ENCODE measurements around the gene RAB3GAP1.
"Not testable (repeated sequence)": the region's sequence is repeated elsewhere in the genome, so short reads cannot be mapped to it uniquely, and the experiment has no call there.

Gene RAB3GAP1

DNA sequence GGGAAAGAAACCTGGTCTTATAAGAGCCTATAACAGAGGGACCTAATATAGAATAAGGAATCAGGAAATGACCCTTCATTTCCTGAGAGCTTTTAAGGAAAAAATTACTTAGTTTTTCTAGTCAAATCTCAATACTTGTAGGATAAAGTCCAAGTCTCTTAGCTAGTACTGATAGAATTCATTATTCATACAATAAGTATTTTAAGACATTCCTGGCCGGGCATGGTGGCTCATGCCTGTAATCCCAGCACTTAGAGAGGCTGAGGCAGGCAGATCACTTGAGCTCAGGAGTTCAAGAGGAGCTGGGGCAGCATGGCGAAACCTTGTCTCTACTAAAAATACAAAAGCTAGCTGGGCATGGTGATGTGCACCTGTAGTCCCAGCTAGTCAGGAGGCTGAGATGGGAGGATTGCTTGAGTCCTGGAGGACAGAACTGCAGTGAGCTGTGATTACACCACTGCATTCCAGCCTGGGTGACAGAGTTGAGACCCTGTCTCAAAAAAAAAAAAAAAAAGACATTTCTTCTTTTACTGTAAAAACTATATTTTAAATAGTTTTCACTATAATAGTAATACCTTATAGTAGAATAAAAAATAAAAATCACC lies 3.2 kb downstream of the RAB3GAP1 start:
- DNase-seq (ENCODE audit: low read depth in 2 of 2) = no peak

DNA sequence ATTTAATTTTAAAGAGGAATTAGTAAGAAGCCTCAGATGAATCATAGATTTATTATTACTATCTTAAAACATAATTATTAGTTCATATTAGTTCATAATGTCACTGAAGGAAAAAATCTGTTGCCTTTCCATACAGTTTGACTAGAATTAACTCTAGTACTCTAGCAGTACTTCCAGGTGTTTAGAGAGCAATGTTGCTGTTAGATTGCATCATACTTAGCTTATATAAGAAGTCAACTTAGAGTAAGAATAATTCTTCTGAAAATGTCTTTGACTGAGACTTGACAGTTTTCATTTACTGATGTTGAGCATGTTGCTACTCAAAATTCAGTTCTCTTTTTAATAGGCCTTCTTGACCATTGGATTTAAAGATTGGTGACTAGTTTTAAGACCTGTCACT lies 4.7 kb downstream of the RAB3GAP1 start:
- DNase-seq (ENCODE audit: low read depth in 2 of 2) = no peak

DNA sequence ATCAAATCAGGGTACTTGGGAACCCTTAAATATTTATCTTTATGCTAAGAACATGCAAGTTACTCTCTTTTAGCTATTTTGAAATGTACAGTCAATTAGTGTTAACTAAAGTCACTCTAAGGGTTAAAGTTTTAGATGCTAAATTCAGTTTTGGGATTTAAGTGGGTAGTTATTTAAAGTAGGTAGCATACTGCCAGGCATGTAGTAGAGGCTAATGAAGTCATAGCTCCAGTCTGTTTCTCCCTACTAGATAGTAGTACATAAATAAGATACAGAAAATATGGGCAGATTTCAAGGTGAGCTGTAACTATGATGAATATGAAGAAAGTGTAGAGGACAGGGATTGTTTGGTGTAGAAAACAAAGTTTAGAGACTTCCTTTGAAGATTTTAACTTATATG lies 7.5 kb downstream of the RAB3GAP1 start:
- DNase-seq (ENCODE audit: low read depth in 2 of 2) = no peak

DNA sequence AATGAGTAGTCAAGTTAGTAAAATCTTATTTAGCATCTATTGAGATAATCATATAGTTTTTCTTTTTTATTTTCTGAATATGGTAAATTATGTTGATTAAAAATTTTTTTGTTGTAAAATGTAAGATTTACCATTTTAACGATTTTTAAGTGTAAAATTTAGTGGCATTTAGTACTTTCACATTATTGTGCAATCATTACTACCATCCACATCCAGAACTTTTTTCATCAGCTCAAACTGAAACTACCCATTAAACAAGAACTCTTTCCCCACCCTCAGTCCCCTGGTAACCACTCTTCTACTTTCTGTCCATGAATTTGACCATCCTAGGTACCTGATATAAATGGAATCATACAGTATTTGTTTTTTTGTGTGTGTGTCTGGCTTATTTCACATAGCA lies 11.1 kb downstream of the RAB3GAP1 start:
- DNase-seq (ENCODE audit: low read depth in 2 of 2) = no peak

DNA sequence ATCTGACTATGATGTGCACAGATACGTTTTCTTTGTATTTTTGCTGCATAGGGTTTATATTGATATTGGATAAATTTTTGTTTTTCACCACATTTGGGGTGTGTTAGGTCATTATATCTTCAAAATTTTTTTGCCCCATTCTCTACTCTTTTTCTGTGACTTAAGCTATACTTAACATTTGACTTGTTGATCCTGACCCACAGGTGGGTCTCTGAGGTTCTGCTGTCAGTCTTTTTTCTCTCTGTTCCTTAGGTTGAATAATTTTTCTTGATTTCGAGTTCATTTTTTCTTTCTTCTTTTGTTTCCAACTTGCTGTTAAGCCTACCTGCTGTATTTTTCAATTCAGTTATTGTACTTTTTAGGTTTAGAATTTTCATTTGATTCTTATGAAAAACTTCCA lies 12.1 kb downstream of the RAB3GAP1 start:
- DNase-seq (ENCODE audit: low read depth in 2 of 2) = no peak

DNA sequence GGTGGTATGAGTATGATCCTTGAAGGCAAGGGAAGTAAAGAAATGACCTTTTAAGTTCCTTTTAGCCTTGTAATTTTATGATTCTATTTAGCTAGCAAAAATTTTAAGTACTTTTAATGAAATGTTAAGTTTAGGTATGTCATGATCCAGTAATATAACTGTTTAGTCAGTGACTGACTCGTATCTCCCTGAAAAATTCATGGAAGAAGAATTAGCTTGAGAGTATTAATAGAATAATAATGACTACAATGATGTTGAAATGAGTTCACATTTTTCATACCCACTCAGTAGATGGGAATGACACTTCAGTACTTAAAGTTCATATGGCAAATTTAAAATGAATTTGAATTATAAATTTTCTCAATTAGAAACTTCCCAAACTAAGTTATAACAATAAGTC lies 14.6 kb downstream of the RAB3GAP1 start:
- DNase-seq (ENCODE audit: low read depth in 2 of 2) = no peak

DNA sequence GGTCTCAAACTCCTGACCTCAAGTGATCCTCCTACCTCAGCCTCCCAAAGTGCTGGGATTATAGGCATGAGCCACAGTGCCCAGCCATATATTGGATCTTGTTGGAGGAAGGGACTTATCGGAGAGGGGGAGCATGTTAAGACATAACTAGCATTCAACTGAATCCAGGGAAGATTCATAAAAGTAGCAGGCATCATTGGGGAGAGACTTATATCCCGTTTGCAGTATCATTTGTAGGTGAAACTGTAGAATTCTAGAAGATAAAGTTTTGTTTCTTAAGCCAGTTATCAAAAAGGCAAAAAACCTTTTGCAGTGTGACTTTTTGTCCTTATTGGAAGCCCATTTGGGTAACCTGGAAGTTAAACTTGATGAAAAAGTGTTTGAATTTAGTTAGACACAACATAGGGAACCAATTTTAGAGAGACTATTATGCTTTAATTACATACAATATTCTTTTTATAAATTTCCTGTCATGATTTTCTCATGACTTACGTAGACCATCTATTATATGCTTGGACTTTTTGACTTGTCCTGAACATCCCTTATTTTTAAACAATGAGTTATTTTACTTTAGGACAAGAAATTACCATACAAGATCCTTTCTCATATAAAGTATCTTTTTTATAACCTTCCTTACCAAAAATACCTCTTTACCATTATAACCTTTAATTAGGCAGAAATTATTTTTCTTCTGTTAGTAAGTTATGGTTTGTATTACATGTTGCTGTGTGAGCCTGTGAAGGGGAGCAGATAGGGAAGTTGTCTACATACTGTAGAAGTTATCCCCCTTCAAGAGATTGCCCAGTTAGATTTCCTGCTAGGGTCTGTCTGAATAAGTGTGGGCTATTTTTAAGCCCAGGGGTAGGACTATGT lies 20.3 kb downstream of the RAB3GAP1 start:
- DNase-seq (ENCODE audit: low read depth in 2 of 2) = no peak

DNA sequence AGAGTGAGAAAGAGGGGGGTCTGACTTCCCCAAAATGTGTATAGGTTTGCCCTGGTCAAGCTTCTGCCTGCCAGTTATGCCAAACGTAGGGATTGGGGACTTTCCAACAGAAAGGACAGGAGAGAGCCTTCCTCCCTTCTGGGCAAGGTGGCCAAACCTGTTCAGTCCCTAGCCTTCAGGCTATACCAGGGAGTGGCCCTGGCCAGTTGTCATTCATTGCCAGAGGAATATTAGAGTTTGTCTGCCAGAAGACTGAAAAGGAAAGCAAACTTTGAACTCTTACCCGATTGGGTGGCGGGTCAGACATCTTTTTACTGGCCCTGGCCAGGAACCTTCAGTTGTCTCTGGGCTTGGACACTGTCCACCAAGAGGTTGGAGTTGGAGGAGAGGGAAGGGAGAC lies 22.1 kb downstream of the RAB3GAP1 start:
- no peak for DNase-seq (ENCODE audit: low read depth in 2 of 2)

DNA sequence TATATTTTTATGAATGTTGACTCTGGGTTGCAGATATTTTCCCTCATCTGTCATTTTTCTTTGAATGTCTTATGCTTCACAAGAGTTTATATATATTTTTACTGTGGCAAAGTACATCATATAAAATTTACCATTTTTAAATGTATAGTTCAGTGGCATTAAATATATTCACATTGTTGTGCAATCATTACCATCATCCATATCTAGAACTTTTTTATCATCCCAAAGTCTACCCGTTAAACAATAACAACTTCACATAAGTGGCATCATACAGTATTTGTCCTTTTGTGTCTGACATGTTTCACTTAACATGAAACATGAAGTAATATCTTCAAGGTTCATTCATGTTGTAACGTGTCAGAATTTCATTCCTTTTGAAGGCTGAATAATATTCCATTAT lies 24.5 kb downstream of the RAB3GAP1 start:
- DNase-seq (ENCODE audit: low read depth in 2 of 2) = no peak

DNA sequence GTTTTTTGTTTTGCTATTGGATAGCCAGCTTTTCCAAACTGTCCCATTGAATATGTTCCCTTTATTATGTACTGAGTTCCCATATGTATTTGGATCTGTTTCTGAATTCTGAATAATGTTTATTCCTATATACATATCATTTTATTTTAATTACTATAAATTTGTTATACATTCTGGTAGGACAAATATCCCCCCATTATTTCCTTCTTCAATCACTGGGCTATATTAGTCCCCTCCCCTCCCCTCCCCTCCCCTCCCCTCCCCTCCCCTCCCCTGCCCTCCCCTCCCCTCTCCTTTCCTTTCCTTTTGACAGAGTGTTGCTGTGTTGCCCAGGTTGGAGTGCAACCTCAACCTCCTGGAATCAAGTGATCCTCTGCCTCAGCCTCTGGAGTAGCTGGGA lies 26.3 kb downstream of the RAB3GAP1 start:
- DNase-seq (ENCODE audit: low read depth in 2 of 2) = no peak

DNA sequence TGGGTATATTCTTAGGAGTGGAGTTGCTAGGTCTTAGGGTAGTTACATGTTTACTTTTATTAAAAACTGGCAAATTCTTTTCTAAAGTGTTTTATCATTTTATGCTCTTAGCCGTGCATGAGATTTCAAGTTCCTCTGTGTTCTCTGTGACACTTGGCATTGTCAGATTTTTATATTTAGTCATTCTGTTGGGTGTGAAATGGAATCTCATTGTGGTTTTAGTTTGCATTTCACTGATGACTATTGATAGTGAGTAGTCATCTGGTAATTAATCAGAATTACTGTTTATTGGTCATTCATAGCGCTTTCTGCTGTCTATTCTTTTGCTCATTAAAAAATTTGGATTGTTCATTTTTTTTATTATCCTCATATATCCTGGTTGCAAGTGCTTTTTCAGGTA lies 34.1 kb downstream of the RAB3GAP1 start:
- no peak for DNase-seq (ENCODE audit: low read depth in 2 of 2)

DNA sequence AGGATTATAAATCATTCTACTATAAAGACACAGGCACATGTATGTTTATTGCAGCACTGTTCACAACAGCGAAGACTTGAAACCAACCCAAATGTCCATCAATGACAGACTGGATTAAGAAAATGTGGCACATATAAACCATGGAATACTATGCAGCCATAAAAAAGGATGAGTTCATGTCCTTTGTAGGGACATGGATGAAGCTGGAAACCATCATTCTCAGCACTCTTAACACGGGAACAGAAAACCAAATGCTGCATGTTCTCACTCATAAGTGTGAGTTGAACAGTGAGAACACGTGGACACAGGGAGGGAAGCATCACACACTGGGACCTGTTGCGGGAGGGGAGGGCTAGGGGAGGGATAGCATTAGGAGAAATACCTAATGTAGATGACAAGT lies 37.5 kb downstream of the RAB3GAP1 start:
- DNase-seq (ENCODE audit: low read depth in 2 of 2) = not testable (repeated sequence)

DNA sequence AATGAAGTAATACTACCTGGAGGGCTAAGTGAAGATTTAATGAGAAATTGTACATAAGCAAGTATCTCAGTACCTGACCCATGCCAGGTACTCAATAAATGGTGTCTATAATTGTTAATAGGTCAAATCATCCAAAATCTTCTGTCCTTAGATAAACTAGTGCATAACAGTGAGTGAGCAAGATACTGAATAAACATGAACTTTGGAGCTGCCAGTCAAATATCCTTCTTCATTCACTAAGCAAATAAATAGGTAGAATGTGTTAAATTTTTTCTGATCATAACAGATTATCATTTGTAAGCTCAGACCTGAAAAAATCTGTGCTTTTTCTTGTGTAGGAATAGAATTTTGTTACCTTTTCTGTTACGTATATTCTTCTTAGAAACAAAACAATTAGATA lies 39.6 kb downstream of the RAB3GAP1 start:
- no peak for DNase-seq (ENCODE audit: low read depth in 2 of 2)

DNA sequence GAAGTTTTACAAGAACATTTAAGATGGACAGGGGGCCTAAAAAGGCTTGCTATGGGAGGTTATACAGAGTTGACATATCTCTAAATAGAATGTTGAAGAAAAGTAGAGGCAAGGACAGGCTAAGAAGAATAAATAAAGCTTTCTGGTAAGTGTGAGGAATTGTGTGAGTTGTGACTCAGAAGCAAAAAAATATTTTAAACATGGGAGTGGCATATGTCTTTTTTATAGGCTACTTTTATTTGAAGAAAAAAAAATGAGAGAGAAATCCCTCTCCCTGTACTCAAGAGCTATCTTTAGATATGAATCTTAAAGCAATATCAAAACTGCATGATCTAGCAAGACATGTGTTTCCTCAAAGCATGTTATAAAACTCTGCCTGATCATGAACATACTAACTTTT lies 41.1 kb downstream of the RAB3GAP1 start:
- no peak for DNase-seq (ENCODE audit: low read depth in 2 of 2)

DNA sequence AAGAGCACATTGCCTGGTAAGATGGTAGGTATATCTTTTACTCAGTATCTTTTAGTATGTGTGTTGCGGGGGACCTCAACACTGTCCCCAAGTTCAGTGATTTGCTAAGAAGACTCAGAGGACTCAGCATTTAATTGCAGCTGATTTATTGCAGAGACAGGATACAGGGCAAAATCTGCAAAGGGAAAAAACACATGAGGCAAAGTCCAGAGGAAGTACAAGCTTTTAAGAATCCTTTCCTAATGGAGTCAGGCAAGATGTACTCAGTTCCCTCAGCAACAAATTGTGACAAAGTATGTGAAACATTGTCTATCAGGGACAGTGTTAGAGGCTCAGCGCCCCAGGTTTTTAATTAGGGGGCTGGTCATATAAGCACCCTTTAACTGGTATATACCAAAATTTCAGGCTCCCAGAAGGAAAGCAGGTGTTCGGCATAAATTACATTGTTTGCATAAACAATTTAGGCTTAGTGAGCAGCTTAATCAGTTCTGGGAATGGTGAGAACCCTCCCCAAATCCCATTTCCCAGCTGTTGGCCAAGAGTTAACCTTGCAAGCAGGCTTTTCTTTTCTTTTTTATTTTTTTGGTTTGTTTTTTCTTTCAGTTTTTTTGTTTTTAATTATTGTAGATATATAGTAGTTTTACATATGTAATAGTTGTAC lies 41.7 kb downstream of the RAB3GAP1 start:
- no peak for DNase-seq (ENCODE audit: low read depth in 2 of 2)

DNA sequence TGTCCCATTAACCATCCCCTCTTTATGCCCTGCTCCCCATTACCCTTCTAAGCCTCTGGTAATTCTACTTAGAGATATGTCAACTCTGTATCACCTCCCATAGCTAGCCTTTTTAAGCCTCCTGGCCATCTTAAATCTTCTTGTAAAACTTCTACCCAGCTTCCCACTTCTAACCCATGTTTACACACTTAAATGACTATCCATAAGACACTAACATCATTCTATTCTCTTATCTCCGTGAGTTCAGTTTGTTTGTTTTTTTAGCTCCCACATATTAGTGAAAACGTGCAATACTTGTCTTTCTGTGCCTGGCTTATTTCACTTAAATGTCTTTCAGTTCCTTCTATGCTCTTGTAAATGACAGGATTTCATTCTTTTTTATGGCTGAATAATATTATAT lies 42.4 kb downstream of the RAB3GAP1 start:
- DNase-seq (ENCODE audit: low read depth in 2 of 2) = no peak

DNA sequence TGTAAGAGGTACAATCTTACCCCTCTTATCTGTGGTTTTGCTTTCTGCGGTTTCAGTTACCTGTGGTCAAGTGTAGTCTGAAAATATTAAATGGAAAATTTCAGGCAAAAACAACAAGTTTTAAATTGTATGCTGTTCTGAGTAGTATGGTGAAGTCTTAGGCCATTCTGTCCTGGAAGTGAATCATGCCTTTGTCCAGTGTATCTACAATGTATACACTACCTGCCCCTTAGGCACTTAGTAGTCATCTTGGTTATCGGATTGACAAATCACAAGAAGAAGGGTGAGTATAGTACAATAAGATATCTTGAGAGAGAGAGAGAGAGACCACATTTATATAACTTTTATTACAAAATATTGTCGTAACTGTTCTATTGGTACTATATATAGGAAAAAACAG lies 43.5 kb downstream of the RAB3GAP1 start:
- DNase-seq (ENCODE audit: low read depth in 2 of 2) = no peak

DNA sequence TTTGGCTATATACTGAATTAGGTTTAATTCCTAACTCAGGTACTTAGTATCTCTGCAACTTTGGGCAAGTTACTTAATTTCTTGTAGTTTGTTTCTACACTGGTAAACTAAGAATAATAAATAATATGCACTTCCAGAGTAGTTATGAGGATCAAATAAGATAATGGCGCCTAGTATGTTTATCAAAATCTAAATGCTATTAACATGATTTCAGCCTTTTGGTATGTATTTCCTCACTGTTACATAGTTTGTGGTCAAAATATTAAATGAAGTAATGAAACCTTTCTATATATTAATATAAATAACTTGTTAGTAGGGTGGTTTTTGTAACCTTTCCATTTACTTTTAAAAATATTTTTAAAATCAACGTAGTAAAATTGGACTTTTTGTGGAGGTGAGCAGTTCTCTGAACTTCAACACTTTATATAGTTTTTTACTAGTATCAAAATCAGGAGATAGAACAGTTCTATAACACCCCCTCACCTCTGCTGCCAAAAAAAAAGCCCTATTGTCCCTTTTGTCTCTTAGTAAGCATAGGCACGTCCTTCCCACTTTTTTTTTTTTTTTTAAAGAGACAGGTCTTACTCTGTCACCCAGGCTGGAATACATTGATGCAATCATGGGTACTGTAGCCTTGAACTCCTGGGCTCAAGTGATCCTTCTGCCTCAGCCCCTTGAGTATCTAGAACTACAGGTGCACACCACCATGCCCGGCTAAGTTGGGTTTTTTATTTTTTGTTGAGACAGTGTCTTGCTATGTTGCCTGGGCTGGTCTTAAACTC lies 44.8 kb downstream of the RAB3GAP1 start:
- no peak for DNase-seq (ENCODE audit: low read depth in 2 of 2)

DNA sequence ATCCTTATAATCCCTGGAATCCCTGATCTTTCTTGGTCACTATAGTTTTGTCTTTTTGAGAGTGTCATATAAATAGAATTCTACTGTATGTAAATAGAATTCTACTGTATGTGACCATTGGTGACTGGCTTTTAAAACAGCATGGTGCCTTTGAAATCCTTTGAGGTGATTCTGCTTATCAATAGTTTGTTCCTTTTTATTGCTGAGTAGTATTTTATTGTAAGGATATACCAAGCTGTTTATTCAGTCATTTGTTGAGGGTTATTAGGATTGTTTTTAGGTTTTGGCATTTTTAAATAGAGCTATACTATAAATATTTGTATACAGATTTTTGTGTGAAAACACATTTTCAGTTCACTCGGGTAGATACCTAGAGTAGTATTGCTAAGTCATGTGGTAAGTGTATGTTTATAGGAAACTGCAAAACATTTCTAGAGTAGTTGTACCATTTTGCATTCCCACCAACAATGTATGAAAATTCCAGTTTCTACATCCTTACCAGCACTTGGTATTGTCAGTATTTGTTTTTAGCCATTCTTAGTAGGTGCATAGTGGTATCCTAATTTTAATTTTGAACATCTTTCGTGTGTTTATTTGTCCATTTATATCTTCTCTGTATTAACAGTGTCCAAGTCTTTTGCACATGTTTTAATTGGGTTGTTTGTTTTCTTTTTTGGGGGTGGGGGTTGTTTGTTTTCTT lies 45.6 kb downstream of the RAB3GAP1 start:
- DNase-seq (ENCODE audit: low read depth in 2 of 2) = no peak

DNA sequence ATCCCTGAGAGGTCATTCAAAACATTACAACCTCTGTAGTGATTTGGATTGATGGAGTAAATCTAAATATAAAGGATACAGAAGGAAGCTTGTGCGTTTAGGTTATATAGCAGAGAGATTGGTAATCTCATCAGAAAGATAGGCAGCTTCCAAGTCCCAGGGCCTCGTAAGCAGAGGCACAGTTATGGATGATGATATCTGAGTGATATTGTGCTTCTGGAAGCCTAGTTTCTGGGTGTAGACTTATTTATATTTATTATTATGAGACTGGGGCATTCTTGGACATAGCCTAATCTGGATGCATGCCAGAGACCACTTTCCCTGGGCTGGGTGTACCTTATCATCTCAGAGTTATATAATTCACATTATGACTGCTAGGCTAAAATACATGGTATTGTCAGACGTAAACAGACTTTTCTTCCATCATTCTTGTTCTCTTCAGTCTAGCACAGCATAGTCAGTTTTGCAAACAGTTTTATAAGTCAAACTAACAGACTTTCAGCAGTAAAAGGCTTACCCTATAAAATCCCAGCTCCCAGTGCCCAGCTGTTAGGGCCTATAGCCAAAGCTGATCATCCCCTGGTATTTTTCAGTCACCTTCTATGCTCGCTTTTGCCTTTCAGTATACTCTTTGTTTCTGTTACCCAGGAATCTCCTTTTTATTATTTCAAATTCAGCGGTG lies 47.9 kb downstream of the RAB3GAP1 start:
- DNase-seq (ENCODE audit: low read depth in 2 of 2) = no peak

DNA sequence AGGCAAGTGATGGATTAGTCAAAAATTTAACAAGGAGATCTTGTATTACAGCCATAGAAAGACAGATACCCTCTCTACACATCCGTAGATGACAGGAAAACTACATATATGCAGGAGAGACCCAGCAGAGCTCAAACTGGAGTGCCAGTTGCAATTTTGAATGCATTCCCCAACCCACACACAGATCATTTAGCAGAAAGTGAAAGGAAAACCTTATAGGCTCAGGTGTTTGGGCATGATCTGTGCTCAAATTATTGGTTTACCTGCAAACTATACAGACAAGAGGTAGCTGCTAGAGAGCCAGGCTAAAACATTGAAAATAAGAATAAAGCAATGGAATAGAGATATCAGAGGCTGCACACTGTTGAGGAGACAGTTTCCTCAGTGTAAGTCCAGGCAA lies 51.8 kb downstream of the RAB3GAP1 start:
- no peak for DNase-seq (ENCODE audit: low read depth in 2 of 2)
